GM12801 (cell line): ENCODE results near the gene DENND5B.

Experiments used
- CTCF ChIP-seq: IDR thresholded peaks from one replicate; pipeline ENCODE4 v1.5.1; 2011; ENCODE audit warnings: control low read depth; ENCODE audit not compliant: insufficient read length; ENCODE audit errors: extremely low read depth

Gene DENND5B

GRCh38 chr12:31482816-31483215, 108.1 kb downstream of the DENND5B start:
- no peak for TF ChIP-seq CTCF

GRCh38 chr12:31481415-31481814, 109.5 kb downstream of the DENND5B start:
- no peak for TF ChIP-seq CTCF

GRCh38 chr12:31479516-31480210, 111.3 kb downstream of the DENND5B start:
- no peak for TF ChIP-seq CTCF

- no peak for TF ChIP-seq CTCF
These were observed 112.0 kb downstream of the DENND5B start for GRCh38 chr12:31478898-31479297.

- TF ChIP-seq CTCF: no peak
These were observed 112.5 kb downstream of the DENND5B start for GRCh38 chr12:31478425-31478824.

- no peak for TF ChIP-seq CTCF
These were observed 113.2 kb downstream of the DENND5B start for GRCh38 chr12:31477687-31478086.

- TF ChIP-seq CTCF: no peak
These were observed 114.5 kb downstream of the DENND5B start for GRCh38 chr12:31476437-31476836.

- no peak for TF ChIP-seq CTCF
These were observed 116.2 kb downstream of the DENND5B start for GRCh38 chr12:31474751-31475150.
